Measurements from ENCODE around the gene CD9.
"Not testable (repeated sequence)": the region's sequence is repeated elsewhere in the genome, so short reads cannot be mapped to it uniquely, and the experiment has no call there.

Gene CD9, protein sequence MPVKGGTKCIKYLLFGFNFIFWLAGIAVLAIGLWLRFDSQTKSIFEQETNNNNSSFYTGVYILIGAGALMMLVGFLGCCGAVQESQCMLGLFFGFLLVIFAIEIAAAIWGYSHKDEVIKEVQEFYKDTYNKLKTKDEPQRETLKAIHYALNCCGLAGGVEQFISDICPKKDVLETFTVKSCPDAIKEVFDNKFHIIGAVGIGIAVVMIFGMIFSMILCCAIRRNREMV

DNA sequence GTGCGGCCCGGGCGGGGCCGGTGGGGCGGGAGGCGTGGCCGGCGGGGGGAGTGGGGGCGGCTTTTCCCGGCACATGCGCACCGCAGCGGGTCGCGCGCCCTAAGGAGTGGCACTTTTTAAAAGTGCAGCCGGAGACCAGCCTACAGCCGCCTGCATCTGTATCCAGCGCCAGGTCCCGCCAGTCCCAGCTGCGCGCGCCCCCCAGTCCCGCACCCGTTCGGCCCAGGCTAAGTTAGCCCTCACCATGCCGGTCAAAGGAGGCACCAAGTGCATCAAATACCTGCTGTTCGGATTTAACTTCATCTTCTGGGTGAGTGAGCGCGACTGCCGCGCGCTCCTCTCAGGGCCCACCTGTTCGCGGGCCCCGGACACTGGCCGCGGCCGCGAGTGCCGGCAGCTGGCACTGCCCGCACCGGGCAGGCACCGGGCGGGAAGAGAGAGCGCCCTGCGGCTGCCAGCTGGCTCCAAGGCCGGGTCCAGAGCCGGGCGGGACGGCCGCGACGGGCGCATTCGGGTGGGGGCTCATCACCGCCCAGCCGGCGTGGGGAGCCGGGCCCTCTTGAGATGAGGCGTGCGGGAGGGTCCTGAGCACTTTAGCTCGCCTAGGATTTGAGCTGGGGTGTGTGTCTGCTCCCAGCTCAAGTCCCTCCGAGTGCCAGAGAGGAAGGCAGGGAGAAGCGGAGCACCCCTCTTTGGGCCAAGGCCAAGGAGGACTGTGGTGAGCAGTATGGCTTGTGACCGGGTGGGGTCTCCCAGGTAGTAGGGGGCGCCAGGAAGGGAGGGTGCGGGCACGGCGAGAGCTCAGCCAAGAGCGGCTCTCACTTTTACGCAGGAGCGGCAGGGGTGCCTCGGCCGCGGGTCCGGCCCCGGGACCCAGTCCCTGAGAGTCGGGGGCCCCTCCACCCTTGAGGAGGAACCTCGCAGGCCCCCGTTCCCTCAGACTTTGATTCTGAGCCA lies at the start of gene CD9:
Gene CD9, plus strand, starts transcription at position 145 of the 957 bp plus-strand sequence. Its CDS starts 100 bp downstream, at position 245.
- Mint-ChIP-seq H3K27ac (peak within 1 kb of the TSS in 1 of 2 donors; percentile 56), H3K4me3 (peak within 1 kb of the TSS; percentile 77 to 82), H3K4me1 (peaks cover 51% of the 10 kb centered on the region), H3K9me3 (no peaks in the 10 kb centered on the region), H3K27me3 (peaks cover 54% of the 10 kb centered on the region)
- DNase-seq = peak; percentile 40 to 52
- peak; percentile 70 for ATAC-seq

DNA sequence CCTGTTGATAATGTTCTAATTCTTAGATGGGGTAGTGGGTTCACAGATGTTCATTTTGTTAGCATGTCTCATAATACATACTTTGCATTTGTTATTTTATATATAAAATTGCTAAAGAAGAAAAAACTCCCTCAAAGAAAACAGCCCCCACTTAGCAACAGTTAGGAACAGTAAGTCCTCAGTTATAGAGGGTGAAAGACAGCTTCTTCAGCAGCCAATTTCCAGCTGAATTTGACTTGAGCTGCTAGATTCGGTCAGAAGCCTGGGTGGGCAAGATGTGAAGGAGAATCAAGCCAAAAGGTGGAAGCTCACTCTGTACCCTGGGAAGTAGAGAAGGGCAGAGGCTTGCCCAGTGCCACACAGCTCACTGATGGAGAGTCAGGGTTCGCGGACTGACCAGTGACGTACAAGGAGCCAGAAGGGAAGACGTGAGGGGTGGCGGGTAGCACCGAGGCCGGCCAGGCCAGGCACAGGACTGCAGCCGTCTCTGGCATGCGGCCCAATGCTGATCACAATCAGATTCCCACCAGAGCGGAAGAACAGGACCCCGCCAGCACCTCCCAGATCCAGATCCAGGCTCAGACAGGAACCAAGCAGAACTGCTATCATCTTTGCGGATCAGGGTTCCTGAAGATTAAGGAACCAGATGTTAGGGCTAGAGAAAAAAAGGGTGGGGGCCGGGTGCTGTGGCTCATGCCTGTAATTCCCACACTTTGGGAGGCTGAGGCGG lies 45.3 kb upstream of the CD9 start:
- H3K9me3 Mint-ChIP-seq = no peaks in the 10 kb centered on the region
- H3K27ac Mint-ChIP-seq = peak overlapping the region in 1 of 2 donors; percentile 81
- peaks cover 17% of the 10 kb centered on the region for H3K4me1 Mint-ChIP-seq
- DNase-seq (no peak), ATAC-seq (no peak)
- no peak overlapping the region for H3K4me3 Mint-ChIP-seq
- H3K27me3 Mint-ChIP-seq = no peaks in the 10 kb centered on the region

DNA sequence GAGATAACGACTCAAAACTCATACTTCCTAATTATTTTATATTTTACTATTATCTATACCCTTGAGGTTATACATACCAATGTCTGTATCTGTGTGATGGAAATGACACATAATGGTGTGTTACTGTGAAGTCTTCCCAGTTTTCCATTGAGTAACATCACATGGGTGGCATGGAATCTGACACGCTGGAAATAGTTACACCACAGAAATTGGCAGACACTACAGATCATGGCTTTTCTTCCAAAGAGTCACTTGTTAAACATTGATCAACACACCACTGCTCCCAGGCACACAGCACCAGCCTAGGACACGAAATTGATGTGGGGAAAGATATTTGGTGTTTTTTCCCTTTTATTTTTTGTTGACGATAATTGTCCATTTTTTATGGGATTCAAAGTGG lies 42.7 kb upstream of the CD9 start:
- Mint-ChIP-seq H3K27me3 (no peaks in the 10 kb centered on the region), H3K9me3 (no peaks in the 10 kb centered on the region)

DNA sequence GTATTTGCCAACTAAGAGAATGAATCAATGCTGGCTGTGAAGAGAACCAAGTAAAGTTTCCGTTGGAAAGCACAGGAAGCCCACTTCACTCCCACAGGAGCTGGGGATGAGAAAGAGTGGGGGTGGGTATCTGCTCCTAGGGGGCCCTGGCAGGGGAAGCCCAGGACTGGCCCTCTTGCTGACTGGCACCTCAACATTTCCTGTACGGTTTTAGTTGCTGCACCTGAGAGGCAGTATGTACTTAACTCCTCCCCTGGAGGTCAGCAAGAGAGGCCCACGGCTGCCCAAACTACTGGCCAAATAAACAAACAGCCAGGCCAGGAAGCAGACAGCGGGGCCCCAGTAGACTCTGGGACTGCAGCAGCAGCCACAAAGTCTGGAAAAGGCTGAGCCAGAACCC lies 41.9 kb upstream of the CD9 start:
- H3K9me3 Mint-ChIP-seq = no peaks in the 10 kb centered on the region
- H3K4me1 Mint-ChIP-seq = peaks cover 25% of the 10 kb centered on the region
- DNase-seq (no peak), ATAC-seq (no peak)
- H3K4me3 Mint-ChIP-seq = no peak overlapping the region
- no peaks in the 10 kb centered on the region for H3K27me3 Mint-ChIP-seq
- peak overlapping the region in 1 of 2 donors; percentile 43 for H3K27ac Mint-ChIP-seq

More for the DNA sequence above, 42.7 kb upstream of the CD9 start:
- no peak overlapping the region for H3K4me3 Mint-ChIP-seq
- H3K27ac Mint-ChIP-seq = peak overlapping the region in 1 of 2 donors; percentile 43
- no peak for ATAC-seq
- H3K4me1 Mint-ChIP-seq = peaks cover 25% of the 10 kb centered on the region
- no peak for DNase-seq

DNA sequence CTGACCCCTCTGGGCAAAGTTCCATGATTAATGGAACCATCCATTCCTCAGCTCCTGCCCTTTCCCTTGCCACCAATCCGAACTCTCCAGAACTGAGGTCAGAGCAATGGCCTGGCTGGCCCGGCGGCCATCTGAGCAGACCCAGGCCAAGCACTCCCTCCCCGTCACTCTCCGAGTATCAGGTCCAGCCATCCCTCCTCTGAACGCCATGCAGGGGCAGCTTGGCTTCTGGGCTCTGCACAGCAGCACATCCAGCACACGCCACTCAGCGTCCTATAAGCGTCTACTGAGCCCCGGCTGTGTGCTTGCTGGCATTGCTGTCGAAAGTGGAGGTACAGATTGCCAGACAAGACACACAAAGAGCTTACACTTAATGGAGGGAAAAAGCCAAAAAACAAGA lies 41.5 kb upstream of the CD9 start:
- ATAC-seq = no peak
- peaks cover 25% of the 10 kb centered on the region for H3K4me1 Mint-ChIP-seq
- DNase-seq = no peak
- H3K9me3 Mint-ChIP-seq = no peaks in the 10 kb centered on the region
- H3K4me3 Mint-ChIP-seq = peak overlapping the region in 1 of 2 donors; percentile 34
- H3K27me3 Mint-ChIP-seq = no peaks in the 10 kb centered on the region
- H3K27ac Mint-ChIP-seq = peak overlapping the region in 1 of 2 donors; percentile 28

DNA sequence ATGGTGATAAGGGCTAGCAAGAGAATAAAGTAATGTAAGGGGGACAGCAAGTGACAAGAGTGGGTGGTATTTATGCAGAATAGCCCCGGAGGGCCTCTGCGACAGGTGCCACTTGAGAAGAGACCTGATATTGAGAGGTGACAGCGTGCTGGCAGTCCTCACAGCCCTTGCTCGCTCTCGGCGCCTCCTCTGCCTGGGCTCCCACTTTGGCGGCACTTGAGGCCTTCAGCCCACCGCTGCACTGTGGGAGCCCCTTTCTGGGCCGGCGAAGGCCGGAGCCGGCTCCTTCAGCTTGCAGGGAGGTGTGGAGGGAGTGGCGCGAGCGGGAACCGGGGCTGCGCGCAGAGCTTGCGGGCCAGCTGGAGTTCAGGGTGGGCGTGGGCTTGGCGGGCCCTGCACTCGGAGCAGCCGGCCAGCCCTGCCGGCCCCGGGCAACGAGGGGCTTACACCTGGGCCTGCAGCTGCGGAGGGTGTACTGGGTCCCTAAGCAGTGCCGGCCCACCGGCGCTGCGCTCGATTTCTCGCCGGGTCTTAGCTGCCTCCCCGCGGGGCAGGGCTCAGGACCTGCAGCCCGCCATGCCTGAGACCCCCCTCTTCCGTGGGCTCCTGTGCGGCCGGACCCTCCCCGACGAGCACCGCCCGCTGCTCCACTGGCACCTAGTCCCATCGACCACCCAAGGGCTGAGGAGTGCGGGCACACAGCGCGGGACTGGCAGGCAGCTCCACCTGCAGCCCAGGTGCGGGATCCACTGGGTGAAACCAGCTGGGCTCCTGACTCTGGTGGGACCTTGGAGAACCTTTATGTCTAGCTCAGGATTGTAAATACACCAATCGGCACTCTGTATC lies 40.8 kb upstream of the CD9 start:
- peak overlapping the region; percentile 27 to 57 for H3K27ac Mint-ChIP-seq
- H3K4me3 Mint-ChIP-seq = not testable (repeated sequence)

DNA sequence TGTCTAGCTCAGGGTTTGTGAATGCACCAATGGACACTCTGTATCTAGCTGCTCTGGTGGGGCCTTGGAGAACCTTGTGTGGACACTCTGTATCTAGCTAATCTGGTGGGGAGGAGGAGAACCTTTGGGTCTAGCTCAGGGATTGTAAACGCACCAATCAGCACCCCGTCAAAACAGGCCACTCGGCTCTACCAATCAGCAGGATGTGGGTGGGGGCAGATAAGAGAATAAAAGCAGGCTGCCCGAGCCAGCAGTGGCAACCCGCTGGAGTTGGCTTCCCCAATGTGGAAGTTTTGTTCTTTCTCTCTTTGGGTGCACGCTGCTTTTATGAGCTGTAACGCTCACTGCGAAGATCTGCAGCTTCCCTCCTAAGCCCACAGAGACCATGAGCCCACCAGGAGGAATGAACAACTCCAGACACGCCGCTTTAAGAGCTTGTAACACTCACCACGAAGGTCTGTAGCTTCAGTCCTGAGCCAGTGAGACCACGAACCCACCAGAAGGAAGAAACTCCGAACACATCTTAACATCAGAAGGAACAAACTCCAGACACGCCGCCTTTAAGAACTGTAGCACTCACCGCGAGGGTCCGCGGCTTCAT lies 40.1 kb upstream of the CD9 start:
- H3K27me3 Mint-ChIP-seq, ATAC-seq, H3K9me3 Mint-ChIP-seq, H3K4me3 Mint-ChIP-seq, DNase-seq: not testable (repeated sequence)
- Mint-ChIP-seq H3K4me1 (peaks cover 25% of the 10 kb centered on the region), H3K27ac (peak overlapping the region; percentile 27 to 57)

More for the DNA sequence above, 40.8 kb upstream of the CD9 start:
- not testable (repeated sequence) for DNase-seq, H3K9me3 Mint-ChIP-seq, ATAC-seq, H3K27me3 Mint-ChIP-seq
- H3K4me1 Mint-ChIP-seq = peaks cover 25% of the 10 kb centered on the region

DNA sequence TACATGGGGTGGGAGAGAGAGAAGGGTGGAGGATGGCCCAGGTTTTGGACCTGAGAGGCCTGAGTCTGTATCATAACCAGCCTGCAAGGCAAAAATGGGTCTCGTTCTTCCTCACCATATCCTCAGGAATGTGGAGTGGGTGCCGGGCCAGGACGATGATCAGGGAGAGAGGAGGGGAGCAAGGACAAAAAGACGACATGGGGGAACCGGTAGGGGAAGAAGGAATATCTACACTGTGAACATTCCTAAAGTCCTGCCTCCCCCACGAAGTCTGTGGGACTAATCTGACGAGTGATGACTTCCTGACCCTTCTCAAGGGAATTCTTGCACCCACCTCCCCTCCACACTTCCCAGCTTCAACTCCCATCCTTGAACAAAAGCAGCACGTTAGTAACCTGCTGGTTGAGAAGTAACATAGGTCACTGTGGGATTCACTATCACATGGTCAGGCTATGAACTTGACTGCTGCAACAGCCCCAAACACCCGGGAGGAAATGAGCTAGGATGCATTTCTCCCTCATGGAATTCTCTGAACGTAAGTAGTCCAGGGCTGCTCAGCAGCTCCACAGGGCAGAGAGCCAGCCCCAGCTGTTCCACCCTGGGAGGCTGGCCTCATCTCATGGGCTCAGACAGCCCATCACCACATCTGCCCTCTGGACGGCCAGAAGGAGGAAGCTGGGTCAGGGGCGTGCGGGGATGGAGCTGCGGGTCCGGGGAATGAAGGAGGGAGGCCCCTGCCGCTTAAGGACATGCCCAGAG lies 38.9 kb upstream of the CD9 start:
- DNase-seq (no peak), ATAC-seq (no peak)
- Mint-ChIP-seq H3K9me3 (no peaks in the 10 kb centered on the region), H3K4me1 (peaks cover 28% of the 10 kb centered on the region), H3K27ac (no peak overlapping the region), H3K27me3 (no peaks in the 10 kb centered on the region), H3K4me3 (no peak overlapping the region)

DNA sequence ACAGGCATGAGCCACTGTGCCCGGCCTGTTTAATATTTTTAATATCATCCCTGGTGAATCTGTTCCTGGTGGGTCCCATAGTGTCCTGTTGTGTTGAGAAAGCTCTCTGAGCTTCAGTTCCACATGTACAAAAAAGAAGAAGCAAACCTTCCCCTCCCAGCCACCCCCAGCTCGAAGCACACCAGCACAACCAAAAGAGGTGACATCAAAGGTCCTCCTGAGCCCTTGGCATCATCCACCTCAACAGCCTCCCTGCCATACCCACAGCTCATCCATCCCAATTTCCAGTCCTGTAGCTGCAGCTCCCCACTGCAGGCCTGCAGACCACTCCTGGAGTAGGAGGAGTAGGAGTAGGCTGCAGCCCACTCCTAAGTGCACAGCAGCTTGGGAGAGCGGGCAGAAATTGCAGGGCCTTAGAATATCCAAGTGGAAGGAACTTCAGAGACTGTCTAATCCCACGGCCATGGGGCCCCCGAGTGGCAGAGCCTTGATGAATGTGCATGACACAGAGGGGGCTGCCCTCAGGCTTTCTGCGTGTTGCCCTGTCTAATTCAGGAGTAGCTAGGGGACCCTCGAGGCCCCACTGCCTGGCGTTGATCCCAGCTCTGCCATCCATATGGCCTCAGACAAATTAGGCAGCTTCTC lies 36.7 kb upstream of the CD9 start:
- H3K9me3 Mint-ChIP-seq = no peaks in the 10 kb centered on the region
- H3K4me1 Mint-ChIP-seq = peaks cover 40% of the 10 kb centered on the region
- no peaks in the 10 kb centered on the region for H3K27me3 Mint-ChIP-seq
- H3K4me3 Mint-ChIP-seq = no peak overlapping the region
- ATAC-seq (no peak), DNase-seq (no peak)
- no peak overlapping the region for H3K27ac Mint-ChIP-seq

DNA sequence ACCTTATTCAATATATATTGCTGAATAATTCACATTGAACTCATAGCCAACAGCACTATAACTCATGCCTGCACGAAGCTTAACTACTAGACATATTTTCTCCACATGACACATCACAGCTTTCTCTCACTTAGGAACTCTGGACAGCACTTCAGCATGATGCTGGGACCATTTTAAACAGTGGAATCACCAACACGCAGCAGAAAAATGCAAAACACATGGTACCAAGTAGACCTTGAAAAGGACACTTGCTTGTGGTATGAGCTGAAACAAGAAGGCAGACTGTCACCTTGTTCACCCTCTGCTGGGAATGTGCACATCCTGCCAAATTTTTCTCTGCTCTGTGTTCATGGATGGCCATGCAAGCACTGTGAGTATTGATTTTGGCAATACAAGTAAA lies 34.8 kb upstream of the CD9 start:
- DNase-seq (no peak), ATAC-seq (no peak)
- Mint-ChIP-seq H3K9me3 (no peaks in the 10 kb centered on the region), H3K27me3 (no peaks in the 10 kb centered on the region), H3K27ac (no peak overlapping the region), H3K4me1 (peaks cover 46% of the 10 kb centered on the region), H3K4me3 (no peak overlapping the region)

DNA sequence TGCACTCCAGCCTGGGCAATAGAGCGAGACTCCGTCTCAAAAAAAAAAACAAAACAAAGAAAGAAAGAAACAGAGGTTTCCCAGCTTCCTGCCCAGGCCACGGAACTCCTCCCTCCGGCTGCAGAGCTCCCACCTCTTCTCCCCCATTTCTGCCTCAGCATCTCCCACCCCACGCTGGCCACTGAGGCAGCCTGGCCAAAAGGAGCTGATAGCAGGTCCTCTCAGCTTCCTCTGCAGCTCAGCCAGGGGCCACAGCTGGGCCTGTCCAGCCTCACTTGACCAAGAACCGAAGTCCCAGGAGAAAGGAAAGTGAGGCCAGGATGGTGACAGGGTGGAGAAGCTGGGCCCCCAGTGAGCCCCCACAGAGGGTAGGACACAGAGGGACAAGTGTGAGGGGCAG lies 33.4 kb upstream of the CD9 start:
- H3K9me3 Mint-ChIP-seq = no peaks in the 10 kb centered on the region
- H3K27ac Mint-ChIP-seq = peak overlapping the region; percentile 98 to 99
- no peaks in the 10 kb centered on the region for H3K27me3 Mint-ChIP-seq
- ATAC-seq = no peak
- DNase-seq = no peak
- peaks cover 43% of the 10 kb centered on the region for H3K4me1 Mint-ChIP-seq
- peak overlapping the region; percentile 39 to 77 for H3K4me3 Mint-ChIP-seq

DNA sequence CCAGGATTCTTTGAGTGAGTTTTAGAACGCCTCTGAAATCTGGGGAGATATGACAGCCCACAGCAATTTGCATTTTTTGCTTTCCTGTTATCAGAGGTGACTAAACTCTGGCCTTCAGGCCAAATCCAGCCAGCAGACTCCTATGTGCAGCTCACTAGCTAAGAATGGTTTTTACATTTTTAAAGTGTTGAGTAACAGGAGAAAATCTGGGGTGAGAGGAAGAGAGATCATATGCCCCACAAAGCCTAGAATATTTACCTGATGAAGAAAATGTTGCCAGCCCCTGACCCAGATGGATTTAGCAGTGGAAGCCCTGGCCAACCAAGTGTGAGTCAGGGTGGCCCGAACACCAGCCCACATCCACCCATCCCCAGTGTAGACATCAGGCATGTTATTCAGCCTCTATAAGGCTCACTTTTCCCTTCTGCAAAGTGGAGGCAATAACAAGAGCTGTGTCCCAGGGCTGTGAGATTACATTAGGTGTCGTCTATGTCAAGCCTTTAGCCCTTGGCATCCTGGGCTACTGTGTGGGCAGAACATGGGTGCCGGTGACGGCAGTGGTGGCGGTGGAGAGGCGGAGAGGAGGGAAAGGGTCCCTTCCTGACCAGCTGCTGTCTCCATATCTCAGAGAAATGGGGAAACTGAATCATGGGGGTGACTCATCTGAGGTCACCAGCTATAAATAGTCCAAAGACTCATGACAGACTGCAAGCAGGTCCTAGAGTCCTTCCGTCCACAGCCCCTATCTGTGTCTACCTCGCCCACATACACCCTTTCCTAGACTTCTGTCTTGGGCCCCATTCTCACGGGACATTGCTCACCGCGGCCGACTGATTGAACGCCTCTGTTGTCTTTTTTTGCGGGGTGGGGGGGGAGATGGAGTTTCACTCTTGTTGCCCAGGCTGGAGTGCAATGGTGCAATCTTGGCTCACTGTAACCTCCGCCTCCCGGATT lies 32.6 kb upstream of the CD9 start:
- peak overlapping the region; percentile 98 to 99 for H3K27ac Mint-ChIP-seq
- H3K4me3 Mint-ChIP-seq = peak overlapping the region; percentile 56 to 77
- peak; percentile 76 to 86 for DNase-seq
- peak; percentile 95 for ATAC-seq
- H3K9me3 Mint-ChIP-seq = no peaks in the 10 kb centered on the region
- H3K4me1 Mint-ChIP-seq = peaks cover 43% of the 10 kb centered on the region
- H3K27me3 Mint-ChIP-seq = no peaks in the 10 kb centered on the region

Measured in stimulated activated naive CD8-positive, alpha-beta T cell treated with anti-CD3 and anti-CD28 coated beads, Interleukin-15, amount 100 ng/mL, for 72 hours (primary cell).